Heart right ventricle (tissue), 16 donors: ENCODE results near the gene SGSM2. TPM values are rescaled to one million over a fixed set of nuclear protein-coding genes. Genes with fewer than 3 reads are reported as not detected.

Experiments
- ATAC-seq, 8 donors: fragments of 200-7000 bp; cut with Tn5 transposase; one replicate each; pipeline ENCODE4 v1.9.1; 2020; ENCODE audit warnings: mild to moderate bottlenecking in 8 of 8, moderate library complexity in 8 of 8, moderate number of reproducible peaks in 1 of 8
- DNase-seq, 2 donors: peaks; one replicate each; pipeline ENCODE4 v3.0.0-alpha.2; 2020
- H3K27ac ChIP-seq, 10 donors: fragments of 200-600 bp; sonication (generic) in 2 of 10; one replicate each; pipeline versions ENCODE4 v1.5.0 to v1.8.0; 2020 to 2022; ENCODE audit warnings: mild to moderate bottlenecking in 3 of 10
- H3K27me3 ChIP-seq, 7 donors: fragments of 200-600 bp; one replicate each; pipeline ENCODE4 v1.8.0; 2021 to 2022; ENCODE audit warnings: mild to moderate bottlenecking in 2 of 7
- H3K36me3 ChIP-seq, 9 donors: fragments of 200-600 bp; sonication (generic) in 1 of 9; one replicate each; pipeline versions ENCODE4 v1.5.0 to v1.8.0; 2020 to 2022; ENCODE audit warnings: mild to moderate bottlenecking in 2 of 9
- H3K4me1 ChIP-seq, 9 donors: fragments of 200-600 bp; sonication (generic) in 1 of 9; one replicate each; pipeline versions ENCODE4 v1.5.0 to v1.8.0; 2020 to 2022; ENCODE audit warnings: mild to moderate bottlenecking in 4 of 9
- H3K4me3 ChIP-seq, 10 donors: fragments of 200-600 bp; sonication (generic) in 2 of 10; one replicate each; pipeline versions ENCODE4 v1.5.0 to v1.8.0; 2020 to 2022; ENCODE audit warnings: mild to moderate bottlenecking in 7 of 10, moderate library complexity in 2 of 10
- H3K9me3 ChIP-seq, 11 donors: fragments of 200-600 bp in 10 of 11; sonication (generic) in 2 of 11; one replicate each; pipeline versions ENCODE4 v1.5.0 to v1.8.0; 2013 to 2022; ENCODE audit warnings: mild to moderate bottlenecking in 2 of 11, control low read depth in 1 of 11, moderate library complexity in 1 of 11
- WGBS, 2 donors: extraction: QIAGEN DNeasy Blood & Tissue Kit; methylation state at CpG; one replicate each; pipeline ENCODE4 v1.1.7; 2013; ENCODE audit warnings: inconsistent platforms in 1 of 2; 5-methylcytosine and 5-hydroxymethylcytosine counted together
- intact Hi-C, 10 donors: fragments of 100-400 bp; cut with DNase I; formaldehyde crosslinking; loops; one replicate each; pipeline versions ENCODE4 v1.11.1 to v1.14.2; 2022
- polyA plus RNA-seq, 2 donors: library from polyadenylated mRNA; stranded (reverse); fragments of 200-250 nt; gene quantifications; one replicate each; pipeline ENCODE4 v1.2.3, GENCODE V29; 2013
- total RNA-seq, 10 donors: library from RNA; stranded (reverse); fragmentation: NEBNext Ultra II Directional in 3 of 10; extraction: Animal tissue kit (Norgen Biotek cat#: 25700) in 3 of 10; gene quantifications; one replicate each; pipeline versions ENCODE4 v1.2.1 to v1.2.4, GENCODE V29; 2021 to 2023
- TF ChIP-seq, protein P1 (sequence below), 9 donors: fragments of 200-600 bp; sonication (generic) in 2 of 9; IDR thresholded peaks; one replicate each; pipeline versions ENCODE4 v1.5.0 to v1.8.0; 2021 to 2022; ENCODE audit warnings: antibody characterized with exemption in 9 of 9, mild to moderate bottlenecking in 5 of 9, moderate library complexity in 1 of 9
- donor health status: Arrhythmogenic right ventricular cardiomyopathy.
- donor health status: ischemic (EF 13 %, LVEDD 7.1; RV severe dilation, severe dysfunction).
- donor health status: healthy with polysubstance abuse.
- donor health status: DM: no; HTN: yes; CAD: no.
- donor health status: DM: no; HTN: no; CAD: no.
- donor health status: ischemic (EF 25% LVEDD 6.9; RV normal size, moderate dysfunction).
- donor health status: ischemic (EF 25% LVEDD 5.7; RV mildly dilated, moderate dysfunction).
- donor health status: healthy.
- donor health status: DM: yes; HTN: yes; CAD: no.
- donor health status: Ischemic cardiomyopathy.
- donor health status: ischemic (EF 35%, LVEDD 5.7; RV mildly dilated, moderate dysfunction).
- donor health status: nonischemic (EF 11% LVEDD 7.7; RV severe dilation, severe dysfunction).
- donor health status: DM: yes; HTN: yes; CAD: no.
- donor health status: PGD.
- donor health status: ischemic (EF 29% LVEDD 5.4; RV normal size, mild dysfunction).
- donor health status: nonischemic (EF 23%, LVEDD 6.1; RV moderate dilation, normal function).

SGSM2 gene
- total and polyA plus RNA-seq, 12 donors, result 21.0 to 75.1 (median 27.0) TPM

DNA sequence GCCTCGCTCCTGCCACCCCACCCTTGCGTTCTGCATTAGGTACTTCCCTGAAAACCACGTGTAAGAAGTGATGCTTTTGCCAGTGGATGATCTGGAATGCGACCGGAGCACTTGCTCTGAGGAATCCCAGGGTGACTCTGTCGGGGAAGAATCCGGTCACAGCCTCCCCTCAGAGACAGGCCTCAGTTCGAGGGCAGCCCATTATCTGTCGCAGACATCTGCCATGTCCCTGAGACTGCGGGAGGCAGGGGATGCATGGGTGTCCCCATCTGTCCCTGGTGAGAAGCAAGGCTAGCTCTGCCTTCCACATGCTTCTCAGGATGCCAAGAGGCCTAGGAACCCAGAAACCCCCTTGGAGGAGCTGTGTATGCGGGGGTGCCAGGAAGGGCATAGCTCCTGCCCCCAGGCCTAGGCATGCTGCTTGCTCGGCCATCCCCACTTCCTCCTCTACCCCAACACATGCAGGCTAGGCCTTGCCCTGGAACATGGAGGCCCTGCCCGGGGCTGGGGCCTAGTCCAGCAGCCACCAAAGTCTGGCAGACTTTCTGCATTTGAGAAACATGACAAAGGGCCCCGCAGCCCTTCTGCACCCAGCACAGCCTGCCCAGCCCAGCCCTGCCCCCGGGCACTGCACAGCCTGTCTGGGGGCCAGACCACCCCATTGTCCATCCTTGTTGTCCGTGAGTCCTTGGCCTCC, 43.1 kb downstream of the SGSM2 start:
- no peak for DNase-seq
- H3K4me3 ChIP-seq, result no peak overlapping the region
- no peak overlapping the region for H3K27ac ChIP-seq
- no peaks in the 10 kb centered on the region for H3K9me3 ChIP-seq
- peaks cover 0 to 71% (median 11%) of the 10 kb centered on the region in 9 donors for H3K36me3 ChIP-seq
- no peaks in the 10 kb centered on the region for H3K27me3 ChIP-seq
- intact Hi-C loops, result loop anchor here in 2 of 10 donors (2.0 to 10.0 kb wide), 2 partner anchors 34 to 1664 kb away; no protein-coding TSS in a partner anchor
- WGBS, 2 donors, result 79 to 82% methylated on average over 16 of the region's 16 CpGs
- peak in 1 of 8 donors; percentile 5 for ATAC-seq
- H3K4me1 ChIP-seq, result peaks cover 0 to 22% (median 14%) of the 10 kb centered on the region in 9 donors
- TF ChIP-seq, protein P1, sequence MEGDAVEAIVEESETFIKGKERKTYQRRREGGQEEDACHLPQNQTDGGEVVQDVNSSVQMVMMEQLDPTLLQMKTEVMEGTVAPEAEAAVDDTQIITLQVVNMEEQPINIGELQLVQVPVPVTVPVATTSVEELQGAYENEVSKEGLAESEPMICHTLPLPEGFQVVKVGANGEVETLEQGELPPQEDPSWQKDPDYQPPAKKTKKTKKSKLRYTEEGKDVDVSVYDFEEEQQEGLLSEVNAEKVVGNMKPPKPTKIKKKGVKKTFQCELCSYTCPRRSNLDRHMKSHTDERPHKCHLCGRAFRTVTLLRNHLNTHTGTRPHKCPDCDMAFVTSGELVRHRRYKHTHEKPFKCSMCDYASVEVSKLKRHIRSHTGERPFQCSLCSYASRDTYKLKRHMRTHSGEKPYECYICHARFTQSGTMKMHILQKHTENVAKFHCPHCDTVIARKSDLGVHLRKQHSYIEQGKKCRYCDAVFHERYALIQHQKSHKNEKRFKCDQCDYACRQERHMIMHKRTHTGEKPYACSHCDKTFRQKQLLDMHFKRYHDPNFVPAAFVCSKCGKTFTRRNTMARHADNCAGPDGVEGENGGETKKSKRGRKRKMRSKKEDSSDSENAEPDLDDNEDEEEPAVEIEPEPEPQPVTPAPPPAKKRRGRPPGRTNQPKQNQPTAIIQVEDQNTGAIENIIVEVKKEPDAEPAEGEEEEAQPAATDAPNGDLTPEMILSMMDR (IDR thresholded peaks at IDR 0.05), result no peak

DNA sequence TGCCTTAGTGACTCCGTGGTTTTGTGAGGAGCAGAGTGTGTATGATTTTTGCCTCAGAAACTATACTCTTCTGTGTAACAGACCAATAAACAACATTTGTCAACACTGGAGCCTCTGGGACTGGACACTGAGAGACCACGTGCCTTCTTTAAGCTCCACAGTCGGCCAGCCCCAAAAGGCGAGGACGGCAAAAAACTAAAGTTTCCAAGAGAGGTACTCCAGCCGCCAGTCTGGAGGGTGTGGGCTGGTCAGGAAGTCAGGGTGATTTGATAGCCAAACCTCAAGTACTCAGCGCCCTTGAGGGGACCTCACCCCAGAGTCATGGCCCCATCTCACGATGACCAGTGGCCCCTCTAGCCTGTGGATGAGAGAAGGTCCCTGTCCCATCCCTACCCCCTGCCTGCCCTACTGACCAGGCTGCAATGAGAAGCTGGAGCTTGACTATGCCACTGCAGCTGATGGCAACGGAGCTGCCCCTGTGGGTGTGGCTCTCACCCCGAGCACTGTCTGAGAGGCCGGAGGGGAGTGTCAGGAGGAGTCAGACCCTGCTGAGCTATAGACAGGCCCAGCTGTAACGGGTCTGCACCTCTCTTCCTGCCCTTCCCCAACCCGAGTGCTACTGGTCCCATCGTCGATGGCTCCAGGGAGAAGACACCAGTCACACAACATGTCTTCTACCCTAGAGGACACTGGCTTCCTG, 43.8 kb downstream of the SGSM2 start:
- 78 to 83% methylated on average over 15 of the region's 15 CpGs for WGBS, 2 donors
- H3K27ac ChIP-seq, result no peak overlapping the region

DNA sequence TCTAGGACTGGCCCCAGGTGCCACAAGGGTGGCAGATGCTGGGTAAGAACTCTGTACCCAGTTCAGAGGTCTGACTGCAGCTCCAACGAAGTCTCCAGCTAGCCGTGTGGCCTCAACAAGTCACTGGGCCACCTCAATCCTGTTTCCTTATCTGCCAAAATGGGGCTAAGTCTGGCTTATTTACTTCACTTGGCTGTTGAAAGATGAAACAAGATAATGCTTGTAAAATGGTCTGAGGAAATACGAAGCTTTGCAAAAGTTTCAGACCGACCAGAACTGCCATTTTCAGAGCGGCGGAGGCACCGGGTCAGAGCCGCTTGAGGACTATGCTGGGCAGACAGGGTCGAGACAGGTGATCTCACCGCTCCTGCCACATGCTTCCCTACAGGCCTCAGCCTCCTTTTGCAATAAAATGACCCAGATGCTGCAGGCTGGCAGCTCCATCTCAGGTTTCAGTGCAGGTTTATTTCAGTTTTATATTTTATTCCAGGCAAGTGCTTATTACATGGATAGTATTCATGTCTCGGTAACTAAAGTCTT, 46.4 kb downstream of the SGSM2 start:
- peak overlapping the region in 1 of 10 donors; percentile 58 for H3K27ac ChIP-seq
- 88 to 89% methylated on average over 11 of the region's 11 CpGs for WGBS, 2 donors
- H3K36me3 ChIP-seq, result peaks cover 0 to 64% (median 21%) of the 10 kb centered on the region in 9 donors
- no peak overlapping the region for H3K4me3 ChIP-seq
- TF ChIP-seq, protein P1 (IDR thresholded peaks at IDR 0.05), result no peak
- H3K9me3 ChIP-seq, result no peaks in the 10 kb centered on the region
- peaks cover 0 to 28% (median 14%) of the 10 kb centered on the region in 9 donors for H3K4me1 ChIP-seq
- H3K27me3 ChIP-seq, result no peaks in the 10 kb centered on the region
- DNase-seq, result no peak
- ATAC-seq, result no peak
- intact Hi-C loops, result loop anchor here in 6 of 10 donors (2.0 to 10.0 kb wide), 3 partner anchors 31 to 1661 kb away; no protein-coding TSS in a partner anchor

More for the DNA sequence above, 43.8 kb downstream of the SGSM2 start:
- Histone ChIP-seq H3K4me3 (no peak overlapping the region), H3K4me1 (peaks cover 0 to 28% (median 14%) of the 10 kb centered on the region in 9 donors), H3K27me3 (no peaks in the 10 kb centered on the region), H3K9me3 (no peaks in the 10 kb centered on the region), H3K36me3 (peaks cover 0 to 71% (median 17%) of the 10 kb centered on the region in 9 donors)
- ATAC-seq (no peak), DNase-seq (no peak)
- TF ChIP-seq, protein P1 (IDR thresholded peaks at IDR 0.05), result no peak
- intact Hi-C loops, result loop anchor here in 2 of 10 donors (2.0 to 10.0 kb wide), 2 partner anchors 34 to 1664 kb away; no protein-coding TSS in a partner anchor

DNA sequence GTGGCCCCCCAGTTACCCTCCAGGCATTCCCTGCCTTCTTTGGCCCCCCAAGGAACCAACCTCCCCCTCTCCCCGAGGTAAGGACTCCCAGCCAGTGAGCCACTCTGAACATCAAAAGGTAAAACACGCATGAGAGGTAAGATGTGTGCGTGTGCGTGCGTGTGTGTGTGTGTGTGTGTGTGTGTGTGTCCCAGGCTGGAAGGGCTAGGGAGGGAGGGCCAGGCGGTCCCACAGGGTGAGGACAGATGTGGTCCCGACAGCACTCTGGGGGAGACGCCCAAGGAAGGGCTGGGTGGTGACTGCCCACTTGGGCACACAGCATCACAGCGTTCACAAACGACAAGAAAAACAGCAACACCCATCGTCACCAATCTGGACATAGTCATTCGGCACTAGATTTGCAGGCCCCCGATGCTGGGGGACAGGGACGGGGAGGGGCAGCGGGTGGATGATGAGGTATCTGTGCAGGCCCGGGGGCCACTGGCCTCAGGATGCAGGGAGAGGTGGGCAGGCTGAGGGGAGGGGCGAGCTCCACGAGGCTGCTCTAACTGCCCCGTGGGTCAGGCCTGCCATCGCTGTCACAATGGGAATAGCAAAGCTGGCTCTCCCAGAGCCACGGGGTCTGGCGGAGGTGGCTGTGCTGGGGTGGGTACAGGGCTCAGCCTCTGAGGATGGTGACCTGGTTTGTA, 47.3 kb downstream of the SGSM2 start:
- ATAC-seq (no peak), DNase-seq (no peak)
- H3K27me3 ChIP-seq, result no peaks in the 10 kb centered on the region
- H3K27ac ChIP-seq, result peak overlapping the region in 1 of 10 donors; percentile 31
- peaks cover 0 to 57% (median 15%) of the 10 kb centered on the region in 9 donors for H3K36me3 ChIP-seq
- TF ChIP-seq, protein P1 (IDR thresholded peaks at IDR 0.05), result no peak
- intact Hi-C loops, result loop anchor here in 1 of 10 donors (10.0 kb wide), 1 partner anchor 1660 kb away; no protein-coding TSS in a partner anchor
- H3K4me3 ChIP-seq, result no peak overlapping the region
- WGBS, 2 donors, result 73% methylated on average over 22 of the region's 22 CpGs
- no peaks in the 10 kb centered on the region for H3K9me3 ChIP-seq
- H3K4me1 ChIP-seq, result peaks cover 0 to 30% (median 14%) of the 10 kb centered on the region in 9 donors
